ENCODE measurements around the gene U2AF2.

Gene U2AF2

GRCh38 chr19:55660404-55660803 is 5.6 kb downstream of the U2AF2 start:
- DNase-seq: no peak

DNA sequence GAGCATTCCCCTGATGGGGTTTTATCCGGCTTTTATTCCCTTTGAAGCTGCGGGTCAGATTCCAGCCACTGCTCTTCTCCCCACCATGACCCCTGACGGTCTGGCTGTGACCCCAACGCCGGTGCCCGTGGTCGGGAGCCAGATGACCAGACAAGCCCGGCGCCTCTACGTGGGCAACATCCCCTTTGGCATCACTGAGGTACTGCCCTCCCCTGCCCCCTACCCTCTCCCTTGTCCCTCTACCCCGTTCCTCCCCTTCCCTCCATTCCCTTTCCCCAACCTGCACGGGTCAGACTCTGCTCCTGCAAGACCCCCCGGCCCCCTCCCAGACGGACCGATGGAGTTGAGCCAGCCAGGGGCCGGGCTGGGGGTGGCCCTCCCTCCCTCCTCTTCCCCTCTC is 6.2 kb downstream of the U2AF2 start:
- DNase-seq: no peak

DNA sequence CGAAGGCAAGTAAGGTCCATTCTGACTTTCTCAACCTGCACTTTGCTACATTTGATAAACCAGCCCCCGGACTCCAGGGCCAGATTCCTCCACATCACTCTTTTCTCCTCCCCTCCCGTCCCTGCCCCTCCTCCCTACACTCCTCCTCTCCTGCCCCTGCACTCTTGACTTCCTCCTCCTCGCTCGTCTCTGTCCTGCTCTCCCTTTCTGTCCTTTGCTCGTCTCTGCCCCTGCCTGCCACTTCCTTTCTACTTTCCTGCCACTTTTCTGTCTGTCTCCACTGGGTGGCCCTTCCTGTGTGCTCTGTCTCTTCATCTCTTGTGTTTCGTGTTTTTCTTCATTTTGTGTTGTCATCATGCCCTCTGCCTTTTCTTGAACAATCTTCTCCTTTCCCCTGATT is 7.0 kb downstream of the U2AF2 start:
- no peak for DNase-seq

- DNase-seq: no peak
These were observed 9.2 kb downstream of the U2AF2 start for GRCh38 chr19:55663846-55664536.

DNA sequence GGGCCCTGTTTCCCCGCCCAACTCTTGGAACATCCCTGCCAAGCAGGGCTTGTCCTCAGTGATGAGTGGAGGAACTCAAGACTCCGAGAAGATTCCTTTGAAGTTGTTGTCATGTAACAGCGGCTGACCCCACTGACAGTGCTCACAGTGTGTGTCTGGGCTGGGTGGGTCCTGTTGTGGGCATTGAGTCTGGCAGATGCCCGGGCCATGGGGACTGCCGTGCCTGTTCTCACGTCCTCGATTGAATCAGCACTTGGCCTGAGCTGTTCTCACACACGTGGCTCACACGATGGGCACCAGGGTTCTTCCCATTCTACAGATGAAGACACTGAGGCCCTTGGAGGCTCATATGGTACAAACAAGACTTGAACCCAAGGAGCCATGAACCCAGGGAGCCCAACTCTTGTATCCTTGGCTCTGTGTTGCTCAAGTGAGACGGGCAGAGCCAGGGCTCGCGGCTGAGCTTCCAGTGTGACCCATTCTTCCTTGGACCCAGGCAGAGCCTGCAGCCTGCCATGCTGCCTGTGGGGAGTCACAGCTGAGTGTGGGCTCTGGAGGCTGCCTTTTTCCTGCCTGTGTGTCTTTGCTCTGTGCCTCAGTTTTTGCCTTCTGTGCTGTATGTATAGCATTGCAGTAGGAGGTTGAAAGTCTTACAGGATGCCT is 11.6 kb downstream of the U2AF2 start:
- no peak for DNase-seq

DNA sequence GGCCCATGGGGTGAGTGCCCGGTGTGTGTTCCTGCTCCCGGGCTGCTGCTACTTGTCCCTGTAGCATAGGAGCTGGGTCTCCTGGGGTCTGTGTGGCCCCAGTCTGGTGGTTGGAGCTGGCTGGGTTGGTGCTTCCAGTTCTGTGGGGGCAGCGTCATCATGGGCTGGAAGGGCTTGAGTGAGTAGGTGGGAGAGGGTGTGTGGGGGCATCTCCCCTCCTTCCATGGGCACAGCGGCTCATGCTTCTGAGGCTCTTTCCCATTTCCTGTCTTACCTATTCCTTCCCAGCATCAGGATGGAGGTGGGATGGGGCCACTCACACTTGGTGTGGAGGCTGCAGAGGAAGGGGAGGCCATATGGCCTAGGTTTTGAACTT is 12.2 kb downstream of the U2AF2 start:
- DNase-seq: no peak

- no peak for DNase-seq
These were observed 12.7 kb downstream of the U2AF2 start for GRCh38 chr19:55667511-55667910.

DNA sequence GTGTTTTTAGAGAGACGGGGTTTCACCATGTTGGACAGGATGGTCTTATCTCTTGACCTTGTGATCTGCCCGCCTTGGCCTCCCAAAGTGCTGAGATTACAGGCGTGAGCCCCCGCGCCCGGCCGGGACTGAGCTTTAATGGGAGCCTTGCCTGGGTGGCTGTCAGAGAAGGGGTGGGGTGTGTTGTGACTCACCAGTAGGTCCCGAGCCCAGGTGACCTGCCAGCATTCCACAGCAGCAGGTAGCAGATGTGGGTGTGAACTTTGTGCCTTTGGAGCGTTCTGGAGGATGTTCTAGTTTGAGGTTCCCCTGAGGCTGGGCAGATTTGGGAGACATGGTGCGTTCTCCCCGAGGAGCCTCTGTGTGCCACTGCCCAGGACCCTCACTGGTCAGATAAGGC is 13.1 kb downstream of the U2AF2 start:
- DNase-seq: no peak

DNA sequence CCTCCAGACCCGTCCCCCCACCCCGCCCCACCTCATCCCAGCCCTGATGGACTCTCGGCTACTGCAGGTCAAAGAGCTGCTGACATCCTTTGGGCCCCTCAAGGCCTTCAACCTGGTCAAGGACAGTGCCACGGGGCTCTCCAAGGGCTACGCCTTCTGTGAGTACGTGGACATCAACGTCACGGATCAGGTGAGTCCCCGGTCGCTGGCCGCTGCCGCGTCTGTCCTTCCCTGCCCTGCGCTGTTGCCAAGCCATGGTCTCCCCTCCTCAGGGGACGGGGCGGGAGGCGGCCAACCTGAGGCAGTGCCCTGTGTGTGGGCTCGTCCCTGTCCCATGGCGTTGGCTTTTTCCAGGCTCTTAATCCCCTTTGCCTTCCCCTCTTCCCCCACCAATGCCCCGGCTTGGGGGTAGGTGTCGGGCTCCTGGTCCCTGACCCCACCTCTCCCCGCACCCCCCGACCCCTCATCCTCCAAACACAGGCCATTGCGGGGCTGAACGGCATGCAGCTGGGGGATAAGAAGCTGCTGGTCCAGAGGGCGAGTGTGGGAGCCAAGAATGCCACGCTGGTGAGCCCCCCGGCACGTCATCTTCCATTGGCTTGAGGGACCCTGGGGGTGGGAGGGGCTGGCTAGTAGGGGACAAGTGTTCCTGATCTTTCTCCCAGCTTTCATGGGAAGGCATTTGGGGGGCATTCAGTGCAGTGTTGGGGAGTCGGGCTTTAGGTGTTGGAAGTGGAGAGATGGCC is 13.9 kb downstream of the U2AF2 start:
- no peak for DNase-seq

GRCh38 chr19:55669418-55670279 is 14.8 kb downstream of the U2AF2 start:
- DNase-seq: no peak

- DNase-seq: no peak
These were observed 15.6 kb downstream of the U2AF2 start for GRCh38 chr19:55670280-55671053.

DNA sequence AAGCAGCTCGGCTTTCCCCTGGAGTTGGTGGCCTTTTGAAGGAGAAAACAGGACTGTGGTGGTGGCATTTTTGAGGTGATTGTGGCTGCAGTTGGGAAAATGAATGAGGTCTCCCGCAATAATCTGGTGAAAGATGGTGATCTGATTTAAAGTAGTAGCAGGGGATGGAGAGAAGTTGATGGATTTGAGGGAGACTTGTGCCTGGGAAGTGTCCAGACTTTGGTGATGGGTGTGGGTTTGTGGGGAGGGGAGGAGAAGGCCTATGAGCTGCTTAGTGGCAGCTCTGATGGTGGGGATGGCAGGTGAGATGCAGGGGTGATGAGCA is 16.2 kb downstream of the U2AF2 start:
- DNase-seq: no peak

DNA sequence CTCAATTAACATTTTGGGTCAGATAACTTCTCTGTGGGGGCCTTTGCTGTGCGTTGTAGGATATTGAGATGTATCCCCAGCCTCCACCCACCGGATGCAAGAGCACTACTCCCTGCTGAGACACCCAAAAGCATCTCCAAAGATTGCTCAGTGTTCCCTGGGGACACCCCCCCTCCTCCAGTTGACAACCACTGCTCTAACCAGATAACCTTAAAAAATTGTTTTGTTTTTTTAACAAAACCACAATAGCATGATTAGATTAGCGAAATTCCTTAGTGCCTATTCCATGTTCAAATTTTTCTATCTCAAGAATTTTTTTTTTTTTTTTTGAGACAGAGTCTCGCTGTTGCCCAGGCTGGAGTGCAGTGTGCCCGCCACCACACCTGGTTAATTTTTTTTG is 17.6 kb downstream of the U2AF2 start:
- DNase-seq: no peak

DNA sequence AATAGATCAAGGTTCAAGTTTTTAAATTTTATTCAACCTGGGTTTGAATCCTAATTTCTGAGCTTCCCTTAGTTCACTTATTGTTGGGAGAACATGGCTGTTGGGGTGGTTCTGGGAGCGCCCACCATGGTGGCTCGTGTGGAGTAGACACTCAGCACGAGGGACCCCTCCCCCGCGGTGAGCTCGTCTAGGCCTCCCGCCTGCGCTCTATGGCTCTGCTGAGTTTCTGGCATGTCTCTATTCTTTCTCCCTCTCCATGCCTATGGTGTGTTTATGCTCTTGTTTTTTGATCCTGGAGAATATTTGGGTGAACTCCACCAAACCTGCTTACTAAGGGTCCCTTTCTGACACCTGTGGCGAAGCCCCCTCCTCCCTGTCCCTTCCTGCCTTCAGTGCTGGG is 18.6 kb downstream of the U2AF2 start:
- no peak for DNase-seq

DNA sequence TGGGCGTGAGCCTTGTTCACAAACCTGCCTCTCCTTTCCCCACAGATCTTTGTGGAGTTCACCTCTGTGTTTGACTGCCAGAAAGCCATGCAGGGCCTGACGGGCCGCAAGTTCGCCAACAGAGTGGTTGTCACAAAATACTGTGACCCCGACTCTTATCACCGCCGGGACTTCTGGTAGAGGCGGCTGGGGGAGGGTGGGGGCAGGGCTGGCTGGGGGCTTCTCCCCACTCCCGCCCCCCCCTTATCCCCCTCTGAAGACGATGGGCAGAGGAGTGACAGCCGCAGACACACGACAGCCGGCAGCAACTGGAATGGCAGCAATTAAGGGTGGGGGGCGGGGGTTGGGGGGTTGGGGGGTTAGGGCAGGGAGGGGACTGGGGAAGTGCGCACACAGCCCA is 19.1 kb downstream of the U2AF2 start:
- no peak for DNase-seq

DNA sequence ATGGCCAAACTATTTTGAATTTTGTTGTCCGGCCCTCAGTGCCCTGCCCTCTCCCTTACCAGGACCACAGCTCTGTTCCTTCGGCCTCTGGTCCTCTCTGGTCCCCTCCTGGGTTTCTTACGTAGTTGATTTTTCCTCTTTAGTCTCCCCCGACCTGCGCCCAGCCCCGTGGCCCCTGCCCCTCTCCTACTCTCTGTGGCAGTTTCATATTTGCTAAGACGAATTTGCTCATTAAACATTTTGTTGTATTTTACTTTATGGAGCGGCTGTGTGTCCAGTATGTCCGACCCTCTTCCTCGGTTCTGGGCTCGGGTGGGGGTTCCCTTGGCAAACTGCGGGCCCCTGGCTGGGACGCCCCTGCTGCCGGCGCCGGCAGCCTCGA is 19.6 kb downstream of the U2AF2 start:
- no peak for DNase-seq

GRCh38 chr19:55674841-55675660 is 20.2 kb downstream of the U2AF2 start, which contains the start of gene EPN1:
Gene EPN1 (plus strand): TSS chr19:55675226. CDS start chr19:55678628, 3,402 bp downstream.
- peak; percentile 97 for DNase-seq

GRCh38 chr19:55675661-55676354 is 21.0 kb downstream of the U2AF2 start:
- DNase-seq: no peak

- no peak for DNase-seq
These were observed 21.5 kb downstream of the U2AF2 start for GRCh38 chr19:55676383-55676782.

DNA sequence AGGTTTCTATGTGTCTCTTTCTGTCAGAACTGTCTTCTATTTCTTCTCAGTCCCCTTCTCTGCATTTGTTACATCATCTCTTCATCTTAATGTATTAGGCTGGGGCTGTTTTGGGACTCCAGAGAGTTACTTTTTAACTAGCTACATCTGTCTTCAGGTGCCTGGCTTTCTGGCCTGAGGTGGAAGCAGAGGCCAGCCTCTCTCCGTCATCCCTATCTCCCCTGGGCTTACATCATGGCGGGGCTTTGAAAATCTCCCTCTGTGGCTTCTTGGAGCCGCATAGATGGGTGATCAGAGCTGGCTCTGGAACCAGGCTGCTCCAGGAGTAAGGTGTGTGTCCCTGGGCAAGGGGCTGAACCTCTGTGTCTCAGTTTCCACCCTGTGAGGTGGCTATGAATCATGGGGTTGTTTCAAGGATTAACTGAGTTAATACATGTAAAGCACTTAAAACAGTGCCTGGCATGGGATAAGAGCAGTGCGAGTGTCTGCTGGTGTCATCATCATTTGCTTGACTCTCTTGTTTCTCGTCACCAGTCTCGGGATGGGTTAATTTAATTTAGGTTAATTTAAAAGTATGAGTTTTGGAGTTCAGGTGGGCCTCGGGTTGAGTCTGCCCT is 22.2 kb downstream of the U2AF2 start:
- no peak for DNase-seq

Measured in activated CD4-positive, alpha-beta T cell treated with anti-CD3 and anti-CD28 coated beads, Interleukin-2, amount 50 U/mL, for 1 hour (primary cell).